GM19043 (cell line): ENCODE data around the gene PGM2L1.
"Not testable (repeated sequence)": the region's sequence is repeated elsewhere in the genome, so short reads cannot be mapped to it uniquely, and the experiment has no call there.

Experiments
- ATAC-seq: cut with Tn5 transposase; IDR thresholded peaks from one replicate; pipeline ENCODE4 v1.9.1; 2021; ENCODE audit warnings: low read depth; ENCODE audit not compliant: unreplicated experiment

Gene PGM2L1

GRCh38 chr11:74398244-74399159 lies at the start of gene PGM2L1:
Gene PGM2L1 (minus strand): TSS chr11:74398433. CDS start chr11:74398161, 272 bp downstream.
- peak; percentile 88 for ATAC-seq

- ATAC-seq = no peak
Measured at GRCh38 chr11:74447720-74448119, 49.5 kb upstream of the PGM2L1 start.

GRCh38 chr11:74446532-74446938 lies 48.3 kb upstream of the PGM2L1 start:
- ATAC-seq = no peak

- ATAC-seq = no peak
Measured at GRCh38 chr11:74444173-74444826, 46.1 kb upstream of the PGM2L1 start.

GRCh38 chr11:74443071-74443864 lies 45.0 kb upstream of the PGM2L1 start:
- no peak for ATAC-seq

GRCh38 chr11:74442636-74443035 lies 44.4 kb upstream of the PGM2L1 start:
- no peak for ATAC-seq

GRCh38 chr11:74438681-74439080 lies 40.4 kb upstream of the PGM2L1 start:
- ATAC-seq = no peak

GRCh38 chr11:74437441-74438042 lies 39.3 kb upstream of the PGM2L1 start:
- ATAC-seq = no peak

- ATAC-seq = no peak
Measured at GRCh38 chr11:74434528-74434927, 36.3 kb upstream of the PGM2L1 start.

- ATAC-seq = no peak
Measured at GRCh38 chr11:74429205-74429604, 31.0 kb upstream of the PGM2L1 start.

GRCh38 chr11:74427384-74427886 lies 29.2 kb upstream of the PGM2L1 start:
- ATAC-seq = no peak

- ATAC-seq = no peak
Measured at GRCh38 chr11:74425100-74425499, 26.9 kb upstream of the PGM2L1 start.

GRCh38 chr11:74418509-74418895 lies 20.3 kb upstream of the PGM2L1 start:
- no peak for ATAC-seq

- no peak for ATAC-seq
Measured at GRCh38 chr11:74417860-74418508, 19.8 kb upstream of the PGM2L1 start.

GRCh38 chr11:74417379-74417804 lies 19.2 kb upstream of the PGM2L1 start:
- ATAC-seq = no peak

- ATAC-seq = not testable (repeated sequence)
Measured at GRCh38 chr11:74416974-74417373, 18.7 kb upstream of the PGM2L1 start.

- ATAC-seq = no peak
Measured at GRCh38 chr11:74412733-74413359, 14.6 kb upstream of the PGM2L1 start.

GRCh38 chr11:74412321-74412720 lies 14.1 kb upstream of the PGM2L1 start:
- ATAC-seq = no peak

- no peak for ATAC-seq
Measured at GRCh38 chr11:74409633-74410032, 11.4 kb upstream of the PGM2L1 start.
